ENCODE data around the gene CRIP3. TPM values are rescaled to one million over a fixed set of nuclear protein-coding genes. Genes with fewer than 3 reads are reported as not detected.

The CRIP3 gene
- total RNA-seq, 4 donors from 2014 or later, result 0.38 to 0.72 (median 0.41) TPM; not detected in 1

- DNase-seq, result no peak
- peaks cover 0 to 65% (median 4%) of the 10 kb centered on the region in 4 donors for H3K27me3 ChIP-seq
- peak overlapping the region in 1 of 4 donors; percentile 6 for H3K27ac ChIP-seq
- intact Hi-C loops (cut with DNase I), result no loop called here
- 70 to 93% methylated on average over 3 to 7 of the region's 11 CpGs for WGBS, 2 donors
- H3K4me1 ChIP-seq, result peaks cover 6 to 31% (median 13%) of the 10 kb centered on the region in 3 donors
- no peaks in the 10 kb centered on the region for H3K36me3 ChIP-seq
- no peaks in the 10 kb centered on the region for H3K9me3 ChIP-seq
- TF ChIP-seq CTCF (IDR thresholded peaks at IDR 0.05) (no peak), POLR2A (IDR thresholded peaks at IDR 0.05) (no peak)
- peak overlapping the region in 2 of 4 donors; percentile 53 to 69 for H3K4me3 ChIP-seq
These were observed 31.9 kb downstream of the CRIP3 start for GRCh38 chr6:43276577-43277305.

- H3K27ac ChIP-seq, result peak overlapping the region in 2 of 4 donors; percentile 10 to 50
- TF ChIP-seq CTCF (IDR thresholded peaks at IDR 0.05) (no peak), POLR2A (IDR thresholded peaks at IDR 0.05) (no peak)
- H3K36me3 ChIP-seq, result no peaks in the 10 kb centered on the region
- no peaks in the 10 kb centered on the region for H3K9me3 ChIP-seq
- H3K27me3 ChIP-seq, result peaks cover 0 to 65% (median 4%) of the 10 kb centered on the region in 4 donors
- H3K4me3 ChIP-seq, result peak overlapping the region in 3 of 4 donors; percentile 47 to 69 (median 53)
- DNase-seq, result no peak
- whole genome bisulfite sequencing, 2 donors, result 17 to 31% methylated on average over 14 to 21 of the region's 64 CpGs
- intact Hi-C loops (cut with DNase I), result no loop called here
- H3K4me1 ChIP-seq, result peaks cover 6 to 31% (median 13%) of the 10 kb centered on the region in 3 donors
These were observed 32.6 kb downstream of the CRIP3 start for GRCh38 chr6:43275801-43276576.

GRCh38 chr6:43274916-43275597 lies 33.6 kb downstream of the CRIP3 start:
- H3K36me3 ChIP-seq, result no peaks in the 10 kb centered on the region
- H3K4me1 ChIP-seq, result peaks cover 6 to 32% (median 13%) of the 10 kb centered on the region in 3 donors
- H3K27ac ChIP-seq, result peak overlapping the region in 3 of 4 donors; percentile 2 to 50 (median 10)
- WGBS, 2 donors, result 67% methylated on average over 3 of the region's 65 CpGs; no CpG with 5 or more reads in 1 of the 2 donors
- peak overlapping the region; percentile 31 to 69 (median 50) for H3K4me3 ChIP-seq
- no peaks in the 10 kb centered on the region for H3K9me3 ChIP-seq
- no peak for DNase-seq
- TF ChIP-seq POLR2A (IDR thresholded peaks at IDR 0.05), result no peak
- no peak for TF ChIP-seq CTCF (IDR thresholded peaks at IDR 0.05)
- H3K27me3 ChIP-seq, result peaks cover 0 to 62% (median 4%) of the 10 kb centered on the region in 4 donors
- intact Hi-C loops (cut with DNase I), result no loop called here

- Histone ChIP-seq H3K36me3 (no peaks in the 10 kb centered on the region), H3K27me3 (peaks cover 0 to 70% (median 4%) of the 10 kb centered on the region in 4 donors), H3K9me3 (no peaks in the 10 kb centered on the region), H3K4me3 (peak overlapping the region in 1 of 4 donors; percentile 53), H3K4me1 (peaks cover 12 to 40% (median 13%) of the 10 kb centered on the region in 3 donors), H3K27ac (peak overlapping the region in 1 of 4 donors; percentile 50)
- TF ChIP-seq POLR2A (IDR thresholded peaks at IDR 0.05) (no peak), CTCF (IDR thresholded peaks at IDR 0.05) (no peak)
- DNase-seq, result no peak
- intact Hi-C loops (cut with DNase I), result no loop called here
- WGBS, 2 donors, result 60 to 72% methylated on average over 4 to 7 of the region's 10 CpGs
These were observed 34.3 kb downstream of the CRIP3 start for GRCh38 chr6:43274127-43274915.

Measured in esophagus squamous epithelium (tissue), 5 donors.